B cell (primary cell): Measurements from ENCODE around the gene BPIFB3.

ENCODE experiments used
- EZH2 ChIP-seq: IDR thresholded peaks from 2 replicates; pipeline ENCODE4 v1.6.1; 2012; ENCODE audit warnings: borderline replicate concordance, low read depth, mild to moderate bottlenecking, moderate library complexity, low read length; ENCODE audit not compliant: insufficient read depth, poor library complexity, severe bottlenecking
- TF ChIP-seq, protein P1 (sequence below): fragments of 200-600 bp; IDR thresholded peaks from one replicate; pipeline ENCODE4 v1.8.0; 2022; ENCODE audit warnings: antibody characterized with exemption, mild to moderate bottlenecking

DNA sequence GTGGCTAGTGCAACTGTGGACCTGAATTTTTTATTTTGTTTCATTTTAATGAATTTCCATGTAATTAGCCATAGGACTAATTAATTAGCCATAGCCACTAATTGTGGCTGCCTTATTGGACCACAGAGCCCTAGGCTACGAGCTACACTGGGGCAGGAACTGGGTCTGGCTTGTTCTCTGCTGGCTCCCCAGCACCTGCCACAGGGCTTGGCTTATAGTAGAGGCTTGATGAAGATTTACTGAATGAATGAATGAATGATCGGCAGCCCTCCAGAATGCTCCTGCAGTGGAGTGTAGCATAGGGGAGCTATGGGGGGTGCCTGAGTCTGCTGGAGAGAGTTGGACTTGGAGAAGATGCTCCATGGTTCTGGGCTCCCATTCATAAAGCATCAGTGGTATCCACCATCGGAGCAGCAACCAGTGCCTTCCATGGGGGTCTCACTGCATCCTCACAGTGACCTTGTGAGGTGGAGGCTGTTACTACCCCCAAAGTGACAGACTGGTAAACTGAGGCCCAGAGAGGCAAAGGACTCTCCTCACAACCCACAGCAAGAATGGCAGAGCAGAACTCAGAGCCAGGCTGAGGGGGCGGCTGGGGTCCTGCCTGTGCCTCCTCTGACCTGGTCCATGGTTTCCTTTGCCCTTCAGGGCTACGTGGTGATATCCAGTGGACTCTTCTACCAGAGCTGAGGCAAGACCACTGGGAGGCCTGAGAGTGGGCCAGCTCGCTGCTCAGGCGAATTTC, 30.8 kb upstream of the BPIFB3 start:
- TF ChIP-seq, protein P1, sequence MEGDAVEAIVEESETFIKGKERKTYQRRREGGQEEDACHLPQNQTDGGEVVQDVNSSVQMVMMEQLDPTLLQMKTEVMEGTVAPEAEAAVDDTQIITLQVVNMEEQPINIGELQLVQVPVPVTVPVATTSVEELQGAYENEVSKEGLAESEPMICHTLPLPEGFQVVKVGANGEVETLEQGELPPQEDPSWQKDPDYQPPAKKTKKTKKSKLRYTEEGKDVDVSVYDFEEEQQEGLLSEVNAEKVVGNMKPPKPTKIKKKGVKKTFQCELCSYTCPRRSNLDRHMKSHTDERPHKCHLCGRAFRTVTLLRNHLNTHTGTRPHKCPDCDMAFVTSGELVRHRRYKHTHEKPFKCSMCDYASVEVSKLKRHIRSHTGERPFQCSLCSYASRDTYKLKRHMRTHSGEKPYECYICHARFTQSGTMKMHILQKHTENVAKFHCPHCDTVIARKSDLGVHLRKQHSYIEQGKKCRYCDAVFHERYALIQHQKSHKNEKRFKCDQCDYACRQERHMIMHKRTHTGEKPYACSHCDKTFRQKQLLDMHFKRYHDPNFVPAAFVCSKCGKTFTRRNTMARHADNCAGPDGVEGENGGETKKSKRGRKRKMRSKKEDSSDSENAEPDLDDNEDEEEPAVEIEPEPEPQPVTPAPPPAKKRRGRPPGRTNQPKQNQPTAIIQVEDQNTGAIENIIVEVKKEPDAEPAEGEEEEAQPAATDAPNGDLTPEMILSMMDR, result no peak
- TF ChIP-seq EZH2, result no peak
